Measurements from ENCODE around the gene PIP.
"Not testable (repeated sequence)": the region's sequence is repeated elsewhere in the genome, so short reads cannot be mapped to it uniquely, and the experiment has no call there.

Gene PIP

GRCh38 chr7:143126146-143126545, 5.7 kb upstream of the PIP start:
- Histone ChIP-seq H3K9ac (ENCODE audit: low read depth, low read length) (no peak overlapping the region), H3K27me3 (ENCODE audit: control insufficient read depth, insufficient read depth, low read length) (no peaks in the 10 kb centered on the region), H3K4me3 (ENCODE audit: low read depth, low read length) (no peak overlapping the region), H3K9me3 (ENCODE audit: control insufficient read depth, insufficient read depth, low read length) (no peaks in the 10 kb centered on the region; the same call in 1 of the 2 replicates), H3K4me1 (ENCODE audit: control insufficient read depth, insufficient read depth, low read length) (no peaks in the 10 kb centered on the region), H3K27ac (ENCODE audit: low read depth, low read length) (no peak overlapping the region), H3K36me3 (ENCODE audit: control insufficient read depth, insufficient read depth, low read length) (no peaks in the 10 kb centered on the region)

DNA sequence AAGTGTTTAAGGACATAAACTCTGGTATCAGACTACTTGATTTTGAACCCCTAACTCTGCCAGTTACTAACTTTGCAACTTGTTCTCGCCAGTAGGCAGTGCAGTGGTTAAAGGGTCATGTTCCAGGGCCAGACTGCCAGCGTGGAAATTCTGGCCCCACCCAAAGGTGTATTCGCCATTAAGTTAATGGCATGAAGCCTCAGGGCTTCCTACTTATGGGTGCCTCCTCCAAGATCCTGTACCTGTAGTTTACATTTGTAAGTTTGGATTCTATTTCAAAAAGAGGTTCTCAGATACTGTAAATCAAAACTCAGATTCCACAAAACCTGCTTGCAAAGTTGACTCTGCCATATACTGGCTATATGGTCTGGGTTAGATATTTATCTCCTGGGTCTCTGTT, 2.8 kb upstream of the PIP start:
- H3K9me3 ChIP-seq (ENCODE audit: control insufficient read depth, insufficient read depth, low read length): no peaks in the 10 kb centered on the region; the same call in 1 of the 2 replicates
- H3K36me3 ChIP-seq (ENCODE audit: control insufficient read depth, insufficient read depth, low read length): no peaks in the 10 kb centered on the region
- no peaks in the 10 kb centered on the region for H3K4me1 ChIP-seq (ENCODE audit: control insufficient read depth, insufficient read depth, low read length)
- no peak overlapping the region for H3K27ac ChIP-seq (ENCODE audit: low read depth, low read length)
- H3K27me3 ChIP-seq (ENCODE audit: control insufficient read depth, insufficient read depth, low read length): no peaks in the 10 kb centered on the region
- H3K4me3 ChIP-seq (ENCODE audit: low read depth, low read length): no peak overlapping the region
- H3K9ac ChIP-seq (ENCODE audit: low read depth, low read length): no peak overlapping the region

GRCh38 chr7:143129477-143129876, 2.4 kb upstream of the PIP start:
- Histone ChIP-seq H3K36me3 (ENCODE audit: control insufficient read depth, insufficient read depth, low read length) (no peaks in the 10 kb centered on the region), H3K27ac (ENCODE audit: low read depth, low read length) (no peak overlapping the region), H3K4me1 (ENCODE audit: control insufficient read depth, insufficient read depth, low read length) (no peaks in the 10 kb centered on the region), H3K27me3 (ENCODE audit: control insufficient read depth, insufficient read depth, low read length) (no peaks in the 10 kb centered on the region), H3K9ac (ENCODE audit: low read depth, low read length) (no peak overlapping the region), H3K9me3 (ENCODE audit: control insufficient read depth, insufficient read depth, low read length) (no peaks in the 10 kb centered on the region; the same call in 1 of the 2 replicates), H3K4me3 (ENCODE audit: low read depth, low read length) (no peak overlapping the region)

GRCh38 chr7:143130541-143130940, 1.3 kb upstream of the PIP start:
- Histone ChIP-seq H3K27me3 (ENCODE audit: control insufficient read depth, insufficient read depth, low read length) (no peaks in the 10 kb centered on the region), H3K4me1 (ENCODE audit: control insufficient read depth, insufficient read depth, low read length) (no peaks in the 10 kb centered on the region), H3K9me3 (ENCODE audit: control insufficient read depth, insufficient read depth, low read length) (no peaks in the 10 kb centered on the region)

GRCh38 chr7:143147070-143147469, 15.2 kb downstream of the PIP start:
- no peaks in the 10 kb centered on the region for H3K4me1 ChIP-seq (ENCODE audit: control insufficient read depth, insufficient read depth, low read length)
- H3K9ac ChIP-seq (ENCODE audit: low read depth, low read length): no peak overlapping the region
- H3K4me3 ChIP-seq (ENCODE audit: low read depth, low read length): no peak overlapping the region
- no peak overlapping the region for H3K27ac ChIP-seq (ENCODE audit: low read depth, low read length)
- no peaks in the 10 kb centered on the region for H3K36me3 ChIP-seq (ENCODE audit: control insufficient read depth, insufficient read depth, low read length)
- no peaks in the 10 kb centered on the region for H3K27me3 ChIP-seq (ENCODE audit: control insufficient read depth, insufficient read depth, low read length)
- H3K9me3 ChIP-seq (ENCODE audit: control insufficient read depth, insufficient read depth, low read length): no peaks in the 10 kb centered on the region

More at GRCh38 chr7:143130541-143130940, 1.3 kb upstream of the PIP start:
- H3K36me3 ChIP-seq (ENCODE audit: control insufficient read depth, insufficient read depth, low read length): no peaks in the 10 kb centered on the region
- H3K4me3 ChIP-seq (ENCODE audit: low read depth, low read length): no peak overlapping the region
- no peak overlapping the region for H3K9ac ChIP-seq (ENCODE audit: low read depth, low read length)
- no peak overlapping the region for H3K27ac ChIP-seq (ENCODE audit: low read depth, low read length)

DNA sequence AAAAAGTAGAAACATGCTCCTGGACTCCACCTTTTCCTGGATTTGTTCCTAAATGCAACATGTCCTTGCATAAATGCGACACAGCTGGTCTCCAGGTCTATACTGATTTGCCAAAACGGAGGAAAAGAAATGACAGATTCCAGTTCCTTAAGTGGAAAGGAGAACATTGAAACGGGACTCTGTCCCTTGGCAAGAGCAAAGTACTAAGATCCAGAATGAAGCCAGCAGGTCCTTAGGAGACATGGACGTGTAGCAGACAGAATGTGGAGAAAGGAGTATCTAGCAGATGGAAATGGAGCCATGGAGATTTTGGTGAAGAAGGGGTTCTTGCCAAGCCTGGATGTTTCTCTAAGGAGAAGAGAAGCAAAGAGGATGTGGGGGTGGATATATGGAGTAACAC, 16.2 kb downstream of the PIP start:
- Histone ChIP-seq H3K4me1 (ENCODE audit: control insufficient read depth, insufficient read depth, low read length) (no peaks in the 10 kb centered on the region), H3K9ac (ENCODE audit: low read depth, low read length) (no peak overlapping the region), H3K27me3 (ENCODE audit: control insufficient read depth, insufficient read depth, low read length) (no peaks in the 10 kb centered on the region), H3K27ac (ENCODE audit: low read depth, low read length) (no peak overlapping the region), H3K4me3 (ENCODE audit: low read depth, low read length) (no peak overlapping the region), H3K9me3 (ENCODE audit: control insufficient read depth, insufficient read depth, low read length) (no peaks in the 10 kb centered on the region), H3K36me3 (ENCODE audit: control insufficient read depth, insufficient read depth, low read length) (no peaks in the 10 kb centered on the region)

DNA sequence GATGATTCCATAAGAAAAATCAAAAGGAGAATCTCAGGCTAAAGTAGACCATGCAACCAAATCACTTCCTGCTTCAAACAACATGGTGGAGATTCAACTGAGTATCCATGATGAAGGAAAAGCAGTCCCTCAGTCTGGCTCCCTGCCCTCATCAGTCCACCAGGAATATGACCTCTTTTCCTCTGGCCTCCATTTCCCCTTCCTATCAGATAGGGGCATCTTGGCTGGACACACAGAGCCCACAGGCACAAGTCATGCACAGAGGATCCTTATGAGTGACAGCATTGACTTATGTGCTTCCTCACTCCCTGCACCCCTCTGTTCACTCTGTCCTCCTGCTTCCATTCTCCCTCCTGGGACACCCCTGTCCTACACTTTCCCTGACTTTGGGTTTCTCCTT, 16.8 kb downstream of the PIP start:
- no peaks in the 10 kb centered on the region for H3K27me3 ChIP-seq (ENCODE audit: control insufficient read depth, insufficient read depth, low read length)
- H3K4me1 ChIP-seq (ENCODE audit: control insufficient read depth, insufficient read depth, low read length): no peaks in the 10 kb centered on the region
- no peaks in the 10 kb centered on the region for H3K36me3 ChIP-seq (ENCODE audit: control insufficient read depth, insufficient read depth, low read length)
- no peaks in the 10 kb centered on the region for H3K9me3 ChIP-seq (ENCODE audit: control insufficient read depth, insufficient read depth, low read length)
- no peak overlapping the region for H3K9ac ChIP-seq (ENCODE audit: low read depth, low read length)
- no peak overlapping the region for H3K4me3 ChIP-seq (ENCODE audit: low read depth, low read length)
- no peak overlapping the region for H3K27ac ChIP-seq (ENCODE audit: low read depth, low read length)

DNA sequence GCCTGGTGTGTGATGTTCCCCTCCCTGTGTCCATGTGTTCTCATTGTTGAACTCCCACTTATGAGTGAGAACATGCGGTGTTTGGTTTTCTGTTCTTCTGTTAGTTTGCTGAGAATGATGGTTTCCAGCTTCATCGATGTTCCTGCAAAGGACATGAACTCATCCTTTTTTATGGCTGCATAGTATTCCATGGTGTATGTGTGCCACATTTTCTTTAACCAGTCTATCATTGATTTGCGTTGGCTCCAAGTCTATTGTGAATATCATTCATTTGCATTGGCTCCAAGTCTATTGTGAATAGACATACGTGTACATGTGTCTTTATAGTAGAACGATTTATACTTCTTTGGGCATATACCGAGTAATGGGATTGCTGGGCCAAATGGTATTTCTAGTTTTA, 18.8 kb downstream of the PIP start:
- not testable (repeated sequence) for H3K36me3 ChIP-seq (ENCODE audit: control insufficient read depth, insufficient read depth, low read length); H3K27ac ChIP-seq (ENCODE audit: low read depth, low read length)

GRCh38 chr7:143158617-143159016, 26.7 kb downstream of the PIP start:
- H3K9ac ChIP-seq (ENCODE audit: low read depth, low read length); H3K4me1 ChIP-seq (ENCODE audit: control insufficient read depth, insufficient read depth, low read length); H3K27ac ChIP-seq (ENCODE audit: low read depth, low read length); H3K4me3 ChIP-seq (ENCODE audit: low read depth, low read length); H3K9me3 ChIP-seq (ENCODE audit: control insufficient read depth, insufficient read depth, low read length); H3K27me3 ChIP-seq (ENCODE audit: control insufficient read depth, insufficient read depth, low read length); H3K36me3 ChIP-seq (ENCODE audit: control insufficient read depth, insufficient read depth, low read length): not testable (repeated sequence)

More for the DNA sequence above, 18.8 kb downstream of the PIP start:
- H3K9me3 ChIP-seq (ENCODE audit: control insufficient read depth, insufficient read depth, low read length); H3K4me1 ChIP-seq (ENCODE audit: control insufficient read depth, insufficient read depth, low read length); H3K9ac ChIP-seq (ENCODE audit: low read depth, low read length); H3K27me3 ChIP-seq (ENCODE audit: control insufficient read depth, insufficient read depth, low read length); H3K4me3 ChIP-seq (ENCODE audit: low read depth, low read length): not testable (repeated sequence)

GRCh38 chr7:143171697-143172096, 39.8 kb downstream of the PIP start:
- Histone ChIP-seq H3K9ac (ENCODE audit: low read depth, low read length) (no peak overlapping the region), H3K4me3 (ENCODE audit: low read depth, low read length) (no peak overlapping the region), H3K4me1 (ENCODE audit: control insufficient read depth, insufficient read depth, low read length) (no peaks in the 10 kb centered on the region), H3K36me3 (ENCODE audit: control insufficient read depth, insufficient read depth, low read length) (no peaks in the 10 kb centered on the region), H3K9me3 (ENCODE audit: control insufficient read depth, insufficient read depth, low read length) (peaks cover 11% of the 10 kb centered on the region), H3K27ac (ENCODE audit: low read depth, low read length) (no peak overlapping the region), H3K27me3 (ENCODE audit: control insufficient read depth, insufficient read depth, low read length) (no peaks in the 10 kb centered on the region)

DNA sequence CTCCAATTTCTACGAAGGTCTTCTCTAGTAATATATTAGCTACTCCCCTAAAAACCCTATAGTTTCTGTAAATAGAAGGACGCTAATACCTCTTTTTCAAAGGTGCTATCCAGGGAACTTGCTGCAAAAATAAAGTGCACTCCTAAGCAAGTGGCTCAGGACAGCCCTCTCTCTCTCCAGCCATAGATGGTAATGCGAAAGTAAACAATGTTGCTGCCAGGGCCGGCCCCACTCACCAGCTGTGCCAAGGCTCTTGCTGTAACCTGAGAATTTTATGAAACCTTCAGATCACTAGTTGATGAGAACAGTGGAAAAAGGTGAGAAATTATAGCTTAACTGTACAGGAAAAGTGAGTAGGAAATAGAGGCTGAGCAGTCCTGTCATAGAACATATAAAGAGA, 40.5 kb downstream of the PIP start:
- H3K4me1 ChIP-seq (ENCODE audit: control insufficient read depth, insufficient read depth, low read length): no peaks in the 10 kb centered on the region
- no peak overlapping the region for H3K4me3 ChIP-seq (ENCODE audit: low read depth, low read length)
- H3K9me3 ChIP-seq (ENCODE audit: control insufficient read depth, insufficient read depth, low read length): peaks cover 7% of the 10 kb centered on the region
- no peaks in the 10 kb centered on the region for H3K27me3 ChIP-seq (ENCODE audit: control insufficient read depth, insufficient read depth, low read length)
- no peak overlapping the region for H3K9ac ChIP-seq (ENCODE audit: low read depth, low read length)
- H3K27ac ChIP-seq (ENCODE audit: low read depth, low read length): no peak overlapping the region
- no peaks in the 10 kb centered on the region for H3K36me3 ChIP-seq (ENCODE audit: control insufficient read depth, insufficient read depth, low read length)

DNA sequence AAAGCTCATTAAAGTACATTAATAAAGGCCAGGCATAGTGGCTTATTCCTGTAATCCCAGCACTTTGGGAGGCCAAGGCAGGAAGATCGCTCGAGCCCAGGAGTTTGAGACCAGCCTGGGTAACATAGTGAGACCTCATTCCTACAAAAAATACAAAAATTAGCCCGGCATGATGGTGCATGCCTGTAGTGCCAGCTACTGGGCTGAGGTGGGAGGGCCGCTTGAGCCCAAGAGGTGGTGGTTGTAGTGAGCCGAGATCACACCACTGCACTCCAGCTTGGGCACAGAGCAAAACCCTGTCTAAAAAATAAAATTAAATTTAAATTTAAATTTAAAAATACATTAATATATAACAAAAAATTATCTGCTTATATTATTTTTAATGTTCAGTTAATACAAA, 44.3 kb downstream of the PIP start:
- Histone ChIP-seq H3K4me1 (ENCODE audit: control insufficient read depth, insufficient read depth, low read length) (no peaks in the 10 kb centered on the region), H3K27ac (ENCODE audit: low read depth, low read length) (no peak overlapping the region), H3K27me3 (ENCODE audit: control insufficient read depth, insufficient read depth, low read length) (no peaks in the 10 kb centered on the region), H3K36me3 (ENCODE audit: control insufficient read depth, insufficient read depth, low read length) (no peaks in the 10 kb centered on the region), H3K9ac (ENCODE audit: low read depth, low read length) (no peak overlapping the region), H3K9me3 (ENCODE audit: control insufficient read depth, insufficient read depth, low read length) (no peaks in the 10 kb centered on the region), H3K4me3 (ENCODE audit: low read depth, low read length) (no peak overlapping the region)
